Erythroblast (primary cell): ENCODE results near the gene PLAAT1.

ENCODE experiments used
- GATA1 ChIP-seq: IDR thresholded peaks from 2 replicates; pipeline ENCODE4 v1.6.1; 2011; ENCODE audit warnings: low read depth, mild to moderate bottlenecking, control low read depth, low read length, moderate library complexity
- POLR2A ChIP-seq: IDR thresholded peaks from 2 replicates; pipeline ENCODE4 v1.6.1; 2011; ENCODE audit warnings: mild to moderate bottlenecking, low read length

GRCh38 chr3:193261970-193262369 lies 20.9 kb downstream of the PLAAT1 start:
- TF ChIP-seq POLR2A (no peak), GATA1 (no peak)
